PC-3 (cell line): ENCODE data around the gene CSNK1G1. TPM values are rescaled to one million over a fixed set of nuclear protein-coding genes. Genes with fewer than 3 reads are reported as not detected.
A peak's percentile ranks its signal among the peaks of the same experiment; 100 is the strongest.

Source experiments
- ATAC-seq: fragments of 200-7000 bp; cut with Tn5 transposase; 2 replicates; pipeline ENCODE4 v1.9.1; 2020; ENCODE audit warnings: mild to moderate bottlenecking, moderate library complexity
- BruUV-seq: library from RNA; stranded (reverse); fragments of 400-500 nt; replicated peaks from 2 replicates; lab custom pipeline; 2021; lab: Mats Ljungman, UMichigan
- CTCF ChIA-PET: fragments of 300-600 bp; sonication (Branson Sonifier 250); formaldehyde crosslinking; loops from one replicate; lab custom pipeline; 2022; ENCODE audit warnings: antibody characterized with exemption; lab: Charles Lee
- POLR2A ChIA-PET: fragments of 300-600 bp; sonication (Branson Sonifier 250); formaldehyde crosslinking; loops from one replicate; lab custom pipeline; 2022; ENCODE audit warnings: antibody characterized with exemption; ENCODE audit not compliant: unreplicated experiment; lab: Charles Lee
- DNase-seq: peaks from one replicate; pipeline ENCODE4 v3.0.0-alpha.2; 2015
- H2AFZ ChIP-seq: fragments of 300-600 bp; sonication (generic); 2 replicates; pipeline ENCODE4 v1.6.0; 2016; ENCODE audit warnings: antibody characterized with exemption, low read length
- H3F3A ChIP-seq: fragments of 300-600 bp; sonication (generic); one replicate; pipeline ENCODE4 v1.6.0; 2017; ENCODE audit warnings: antibody characterized with exemption, low read length, control low read depth, mild to moderate bottlenecking; ENCODE audit not compliant: unreplicated experiment
- H3K27ac ChIP-seq: fragments of 300-600 bp; sonication (generic); 2 replicates; pipeline ENCODE4 v1.5.1; 2016; ENCODE audit warnings: mild to moderate bottlenecking, low read length
- H3K27me3 ChIP-seq: fragments of 300-600 bp; sonication (generic); 2 replicates; pipeline ENCODE4 v1.6.1; 2016; ENCODE audit warnings: low read length, mixed read lengths
- H3K36me3 ChIP-seq: fragments of 300-600 bp; sonication (generic); 2 replicates; pipeline ENCODE4 v1.6.1; 2016; ENCODE audit warnings: low read depth, mixed run types, low read length, mixed read lengths
- H3K4me1 ChIP-seq: fragments of 300-600 bp; sonication (generic); 2 replicates; pipeline ENCODE4 v1.5.1; 2016; ENCODE audit warnings: low read length; ENCODE audit not compliant: insufficient read depth
- H3K4me2 ChIP-seq: fragments of 300-600 bp; sonication (generic); 2 replicates; pipeline ENCODE4 v1.6.0; 2016; ENCODE audit warnings: low read length
- H3K4me3 ChIP-seq: fragments of 300-600 bp; sonication (generic); 2 replicates; pipeline ENCODE4 v1.5.1; 2016; ENCODE audit warnings: mild to moderate bottlenecking, low read length, mixed read lengths
- H3K79me2 ChIP-seq: fragments of 300-600 bp; sonication (generic); 2 replicates; pipeline ENCODE4 v1.6.1; 2017; ENCODE audit warnings: low read length, mixed read lengths
- H3K9ac ChIP-seq: fragments of 300-600 bp; sonication (generic); 2 replicates; pipeline ENCODE4 v1.6.0; 2016; ENCODE audit warnings: mild to moderate bottlenecking, low read length
- H3K9me2 ChIP-seq: fragments of 300-600 bp; sonication (generic); replicated peaks from 2 replicates; pipeline ENCODE4 v1.6.1; 2016; ENCODE audit warnings: mixed run types, low read length, mixed read lengths
- H3K9me3 ChIP-seq: fragments of 300-600 bp; sonication (generic); 2 replicates; pipeline ENCODE4 v1.6.1; 2016; ENCODE audit warnings: low read length, mixed read lengths
- H4K20me1 ChIP-seq: fragments of 300-600 bp; sonication (generic); 2 replicates; pipeline ENCODE4 v1.6.1; 2016; ENCODE audit warnings: low read length, mixed read lengths
- CTCF ChIP-seq: fragments of 300-600 bp; sonication (generic); conservative IDR thresholded peaks from 2 replicates; pipeline ENCODE4 v1.5.1; 2017; ENCODE audit warnings: antibody characterized with exemption, low read depth, mild to moderate bottlenecking, low read length
- EZH2 ChIP-seq: fragments of 300-600 bp; sonication (generic); IDR thresholded peaks from one replicate; pipeline ENCODE4 v1.6.1; 2017; ENCODE audit warnings: antibody characterized with exemption, mild to moderate bottlenecking, low read length; ENCODE audit not compliant: unreplicated experiment
- EZH2phosphoT487 ChIP-seq: fragments of 300-600 bp; sonication (generic); IDR thresholded peaks from 2 replicates; pipeline ENCODE4 v1.6.1; 2018; ENCODE audit warnings: mild to moderate bottlenecking, antibody characterized with exemption, low read length, borderline replicate concordance
- intact Hi-C: fragments of 100-400 bp; cut with micrococcal nuclease; formaldehyde crosslinking; loops from 2 replicates; pipeline ENCODE4 v1.9.0; 2023
- total RNA-seq: library from RNA; depleted of rRNA; stranded (reverse); fragments of >200 nt; gene quantifications from 2 replicates; pipeline ENCODE4 v1.2.3, GENCODE V29; 2014

CSNK1G1 gene
- total RNA-seq, 1 experiment from 2014 or later: 9.8 TPM

- TSS peak; percentile 70 for BruUV-seq
- intact Hi-C loops: no loop called here
- no peaks in the 10 kb centered on the region for H3K9me3 ChIP-seq
- H3K4me3 ChIP-seq: peak overlapping the region; percentile 85
- H3K4me2 ChIP-seq: peak overlapping the region; percentile 86
- peaks cover 42% of the 10 kb centered on the region for H3K79me2 ChIP-seq
- peaks cover 5% of the 10 kb centered on the region; the same call in 1 of the 2 replicates for H3K4me1 ChIP-seq
- TF ChIP-seq CTCF: no peak
- TF ChIP-seq EZH2phosphoT487: no peak
- no peak for TF ChIP-seq EZH2
- no peaks in the 10 kb centered on the region for H3K9me2 ChIP-seq
- ATAC-seq: peak; percentile 18
- H3K27me3 ChIP-seq: no peaks in the 10 kb centered on the region
- H3K36me3 ChIP-seq: no peaks in the 10 kb centered on the region
- no peaks in the 10 kb centered on the region for H4K20me1 ChIP-seq
- DNase-seq: no peak
- peak overlapping the region; percentile 50 for H3K27ac ChIP-seq
- no peaks in the 10 kb centered on the region for H3F3A ChIP-seq
- peak overlapping the region; percentile 79 for H2AFZ ChIP-seq
- H3K9ac ChIP-seq: peak overlapping the region; percentile 80
- ChIA-PET CTCF (interaction anchor here (0.6 to 1.0 kb wide), 2 partner anchors 9 to 32 kb away, joined by 3 read pairs; partner anchors contain the start of gene TRIP4), POLR2A (no interaction called here)
These were observed 527 bp downstream of the CSNK1G1 start for GRCh38 chr15:64355348-64355943.

GRCh38 chr15:64354688-64355344, 1.2 kb downstream of the CSNK1G1 start:
- no TSS peak for BruUV-seq
- H3K36me3 ChIP-seq: no peaks in the 10 kb centered on the region
- TF ChIP-seq EZH2: no peak
- TF ChIP-seq EZH2phosphoT487: no peak
- TF ChIP-seq CTCF: no peak
- no peak overlapping the region for H3K27ac ChIP-seq
- ChIA-PET CTCF (interaction anchor here (0.6 kb wide), 1 partner anchor 138 kb away, joined by 4 read pairs; no protein-coding TSS in a partner anchor), POLR2A (no interaction called here)
- H3K9ac ChIP-seq: peak overlapping the region; percentile 80
- peak overlapping the region; percentile 79; the same call in 1 of the 2 replicates for H2AFZ ChIP-seq
- DNase-seq: no peak
- no peak for ATAC-seq
- H3F3A ChIP-seq: no peaks in the 10 kb centered on the region
- no peaks in the 10 kb centered on the region for H3K9me2 ChIP-seq
- no peaks in the 10 kb centered on the region for H3K27me3 ChIP-seq
- H3K9me3 ChIP-seq: no peaks in the 10 kb centered on the region
- H3K79me2 ChIP-seq: peaks cover 45% of the 10 kb centered on the region
- peak overlapping the region; percentile 86 for H3K4me2 ChIP-seq
- peaks cover 5% of the 10 kb centered on the region; the same call in 1 of the 2 replicates for H3K4me1 ChIP-seq
- H3K4me3 ChIP-seq: peak overlapping the region; percentile 85
- intact Hi-C loops: no loop called here
- no peaks in the 10 kb centered on the region for H4K20me1 ChIP-seq
